SKM-1 treated with dmso at 0.1 percent for 144 hours (cell line): ENCODE measurements around the gene DTD2.

Experiments used
- DNase-seq: peaks from one replicate; lab custom pipeline; 2025; ENCODE audit not compliant: unreplicated experiment; lab: John Stamatoyannopoulos, UW

Gene DTD2

DNA sequence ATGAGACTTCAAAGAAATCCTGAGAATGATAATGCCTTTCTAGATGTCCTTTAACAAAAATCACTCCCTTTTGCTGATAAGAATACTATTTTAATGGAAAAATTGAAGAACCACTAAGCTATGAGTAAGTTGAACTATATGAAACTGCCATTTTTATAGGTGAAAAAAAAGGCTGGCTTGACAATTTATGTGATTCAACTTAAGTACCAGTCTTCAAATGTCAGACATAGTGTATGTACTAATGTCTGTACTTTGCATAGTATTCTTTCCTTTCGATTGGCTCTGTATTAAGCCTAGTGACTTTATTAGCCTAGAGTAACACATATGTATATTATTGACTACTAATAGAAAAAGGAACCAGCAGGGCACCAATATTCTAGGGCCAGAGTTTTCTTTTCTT lies 48.9 kb downstream of the DTD2 start:
- no peak for DNase-seq

DNA sequence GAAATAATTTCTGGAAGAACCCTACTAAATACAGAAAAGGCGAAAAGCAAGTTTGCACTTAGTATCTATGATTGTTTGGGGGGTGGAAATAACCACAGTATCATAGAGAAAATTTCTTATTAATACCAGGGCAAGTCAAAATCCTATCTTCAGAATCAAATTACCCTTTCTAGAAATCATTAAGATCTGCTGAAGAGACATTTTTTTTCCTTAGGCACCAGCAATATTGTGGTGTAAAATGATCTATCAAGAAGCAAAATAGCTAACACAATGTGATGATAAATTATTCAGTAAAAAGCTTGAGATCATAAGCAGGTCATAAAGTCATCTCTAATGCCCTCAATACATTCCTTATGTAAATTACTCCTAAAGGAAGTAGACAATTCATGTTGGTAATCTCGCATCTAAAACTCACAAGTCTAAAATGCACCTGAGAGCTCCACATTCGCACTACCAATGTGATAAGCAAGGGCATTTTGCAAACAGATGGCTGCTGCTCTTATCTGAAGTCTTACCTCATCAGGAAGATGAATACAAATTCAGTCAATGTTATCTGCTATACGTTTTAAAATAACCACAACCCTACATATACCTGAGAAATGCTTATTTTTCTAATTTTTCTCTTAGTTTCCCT lies 51.6 kb downstream of the DTD2 start:
- DNase-seq, result no peak

DNA sequence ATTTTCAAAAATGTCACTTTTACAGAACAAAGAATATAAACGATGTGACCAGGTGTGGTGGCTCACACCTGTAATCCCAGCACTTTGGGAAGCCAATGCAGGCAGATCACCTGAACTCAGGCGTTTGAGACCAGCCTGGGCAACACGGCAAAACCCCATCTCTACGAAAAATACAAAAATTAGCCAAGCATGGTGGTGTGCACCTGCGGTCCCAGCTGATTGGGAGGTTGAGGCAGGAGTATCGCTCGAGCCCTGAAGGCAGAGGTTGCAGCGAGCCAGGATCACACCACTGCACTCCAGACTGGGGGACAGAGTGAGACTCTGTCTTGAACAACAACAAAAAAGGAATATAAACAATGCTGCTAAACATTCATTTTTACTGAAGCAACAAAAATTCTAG lies 52.2 kb downstream of the DTD2 start:
- DNase-seq, result no peak

DNA sequence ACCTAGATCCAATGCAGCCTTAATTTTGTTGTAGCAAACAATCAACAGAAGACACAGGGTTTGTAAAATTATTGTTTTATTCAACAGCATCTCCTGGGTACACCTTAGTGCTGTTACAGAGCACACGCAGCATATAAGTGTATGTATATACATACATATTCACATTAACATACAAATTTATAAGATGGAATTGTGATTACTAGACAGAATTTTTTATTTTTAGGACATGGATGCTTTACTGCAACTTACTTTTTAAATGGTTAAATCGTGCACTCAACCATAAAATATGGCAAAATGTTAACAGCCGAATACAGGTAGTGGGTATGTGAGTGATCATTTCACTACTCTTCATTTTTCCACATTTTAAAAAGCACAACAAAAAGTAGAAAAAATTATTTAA lies 53.6 kb downstream of the DTD2 start:
- DNase-seq, result no peak

DNA sequence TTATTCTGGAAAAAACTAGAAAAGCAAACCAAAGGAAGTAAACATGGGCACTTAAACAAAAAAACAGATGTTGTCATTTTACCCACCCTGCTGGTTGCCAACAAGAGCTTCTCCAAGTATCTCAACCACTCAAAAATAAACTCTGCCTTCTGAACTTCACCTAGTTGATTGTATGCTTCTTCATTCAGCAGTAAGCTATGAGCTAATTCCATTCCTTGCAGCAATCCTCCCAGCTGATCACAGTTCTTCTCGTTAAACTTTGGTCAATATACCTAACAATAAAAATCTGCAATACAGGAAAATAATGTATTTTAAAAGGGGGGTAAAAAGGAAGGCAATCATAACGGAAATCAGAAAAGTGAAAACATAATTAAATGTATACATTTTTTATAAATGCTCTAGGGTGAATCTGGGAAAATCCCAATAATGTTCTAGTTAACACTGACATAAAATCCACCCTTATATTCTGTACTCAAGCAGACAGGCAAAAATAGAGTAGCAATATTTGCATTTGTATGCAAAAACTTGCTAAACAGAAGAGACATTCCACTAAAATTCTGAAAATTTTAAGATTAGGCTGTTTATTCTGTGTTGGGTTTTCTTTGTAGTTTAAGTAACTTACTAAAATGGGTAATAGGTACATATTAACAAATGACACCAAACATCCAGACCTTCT lies 54.4 kb downstream of the DTD2 start:
- no peak for DNase-seq

DNA sequence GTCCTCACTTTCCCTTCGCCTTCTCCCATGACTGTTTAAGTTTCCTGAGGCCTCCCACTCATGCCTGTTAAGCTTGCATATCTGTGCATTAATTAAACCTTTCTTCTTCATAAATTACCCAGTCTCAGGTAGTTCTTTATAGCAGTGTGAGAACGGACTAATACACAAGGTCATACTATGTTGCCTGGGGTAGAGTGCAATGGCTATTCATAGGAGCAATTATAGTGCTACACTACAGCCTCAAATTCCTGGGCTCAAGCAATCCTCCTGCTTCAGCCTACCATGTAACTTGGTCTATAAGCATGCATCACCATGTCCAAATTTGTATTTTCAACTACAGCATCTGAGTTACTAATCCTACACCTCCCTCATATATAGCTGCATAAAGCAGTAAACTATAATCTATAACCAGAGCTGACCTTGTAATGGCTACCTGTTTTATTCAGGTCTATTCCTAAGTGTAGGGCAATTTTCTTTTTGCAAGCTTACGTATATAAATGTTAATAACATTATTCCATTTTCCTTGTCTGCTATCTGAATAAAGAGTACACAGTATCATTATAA lies 55.9 kb downstream of the DTD2 start:
- no peak for DNase-seq

DNA sequence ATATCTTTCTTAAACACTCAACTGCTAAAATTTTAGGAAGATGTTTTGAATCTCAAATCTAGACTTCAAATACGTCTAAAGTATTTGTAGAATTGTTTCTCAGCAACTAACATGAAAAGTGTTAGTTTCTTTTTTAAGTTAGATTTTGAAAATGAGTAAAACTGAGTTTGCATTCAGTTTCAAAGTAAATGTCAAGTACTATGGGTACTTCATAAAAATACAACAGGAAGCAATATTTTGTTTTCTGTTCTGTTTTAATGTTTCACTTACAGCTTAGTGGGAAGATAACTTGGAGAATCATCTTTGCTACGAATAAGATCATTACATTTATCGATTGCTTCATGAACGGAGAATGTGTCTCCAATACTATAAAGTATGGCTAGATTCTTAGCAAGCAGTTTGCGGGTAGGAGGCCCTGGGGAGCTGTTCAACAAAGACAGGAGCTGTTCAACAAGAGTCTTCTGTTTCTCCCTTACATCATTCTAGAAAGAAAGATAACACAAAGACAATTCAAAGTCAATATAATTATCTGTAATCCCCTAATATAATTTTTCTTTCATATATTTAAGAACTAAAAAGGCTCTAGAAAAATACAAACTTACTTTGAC lies 57.2 kb downstream of the DTD2 start:
- DNase-seq, result no peak
